Adrenal gland (tissue), 12 donors: Measurements from ENCODE around the gene LMNA. TPM values are rescaled to one million over a fixed set of nuclear protein-coding genes. Genes with fewer than 3 reads are reported as not detected.

Experiments used
- DNase-seq, 7 donors: peaks; one replicate each; pipeline ENCODE4 v3.0.0-alpha.2; 2019 to 2020
- H3K27ac ChIP-seq, 5 donors: fragments of 200-600 bp; sonication (generic) in 4 of 5; 1 replicate in 3 of 5; 2 replicates in 2 of 5; pipeline versions ENCODE4 v1.5.1 to v1.8.0; 2016 to 2020; ENCODE audit warnings: mild to moderate bottlenecking in 1 of 5
- H3K27me3 ChIP-seq: fragments of 200-600 bp; 2 replicates; pipeline ENCODE4 v1.8.0; 2021
- H3K36me3 ChIP-seq, 2 donors: fragments of 200-600 bp; replicated peaks in 1 of 2; 1 replicate in 1 of 2; 2 replicates in 1 of 2; pipeline versions ENCODE4 v1.5.1 to v1.8.0; 2018 to 2022
- H3K4me1 ChIP-seq, 2 donors: fragments of 200-600 bp; replicated peaks in 1 of 2; 1 replicate in 1 of 2; 2 replicates in 1 of 2; pipeline versions ENCODE4 v1.5.1 to v1.8.0; 2018 to 2021
- H3K4me3 ChIP-seq, 4 donors: fragments of 200-600 bp; sonication (generic) in 3 of 4; one replicate each; pipeline ENCODE4 v1.5.1; 2016 to 2018
- H3K9me3 ChIP-seq, 3 donors: fragments of 200-600 bp; sonication (generic) in 1 of 3; replicated peaks in 1 of 3; 1 replicate in 2 of 3; 2 replicates in 1 of 3; pipeline versions ENCODE4 v1.5.1 to v1.8.0; 2016 to 2021
- POLR2A ChIP-seq, 2 donors: fragments of 450-650 bp; IDR thresholded peaks; one replicate each; pipeline ENCODE4 v1.6.1; 2017; ENCODE audit warnings: antibody characterized with exemption in 2 of 2, mild to moderate bottlenecking in 2 of 2, moderate library complexity in 1 of 2
- WGBS, 4 donors: extraction: QIAGEN DNeasy Blood & Tissue Kit in 2 of 4; methylation state at CpG; one replicate each; pipeline versions ENCODE4 v1.1.5 to v1.1.7; 2013 to 2017; 5-methylcytosine and 5-hydroxymethylcytosine counted together
- intact Hi-C, 2 donors: fragments of 100-400 bp; cut with DNase I; formaldehyde crosslinking; loops; one replicate each; pipeline versions ENCODE4 v1.14.1 to v1.15.0; 2022 to 2023
- polyA plus RNA-seq, 3 donors: library from polyadenylated mRNA; stranded (reverse); fragments of 200-250 nt in 2 of 3; fragments of 350-450 nt in 1 of 3; fragmentation: Illumina TruSeq in 1 of 3; extraction: RNeasy Lipid Tissue Mini Kit (QIAGEN cat#74804) in 1 of 3; gene quantifications; one replicate each; pipeline ENCODE4 v1.2.3, GENCODE V29; 2013 to 2014
- total RNA-seq, 9 donors: library from RNA; depleted of rRNA in 4 of 9; stranded (reverse); fragments of >200 nt in 4 of 9; fragments of 120-200 nt in 1 of 9; fragmentation: NEBNext Ultra II Directional in 1 of 9; extraction: Animal tissue kit (Norgen Biotek cat#: 25700) in 1 of 9; gene quantifications; one replicate each; pipeline versions ENCODE4 v1.1.0 to v1.2.4, GENCODE V29; 2013 to 2023
- TF ChIP-seq, protein P1 (sequence below), 6 experiments: fragments of 450-650 bp in 4 of 6; fragments of 200-600 bp in 2 of 6; sonication (generic) in 1 of 6; IDR thresholded peaks; 1 replicate in 5 of 6; 2 replicates in 1 of 6; pipeline versions ENCODE4 v1.5.1 to v1.8.0; 2016 to 2021; ENCODE audit warnings: antibody characterized with exemption in 6 of 6, mild to moderate bottlenecking in 2 of 6, moderate library complexity in 1 of 6
- donor health status: healthy with polysubstance abuse.
- donor health status: Bipolar disorder and iron deficiency.
- donor health status: DM: yes; HTN: yes; CAD: no.
- donor health status: DM: no; HTN: no; CAD: no.
- donor health status: DM: no; HTN: no; CAD: no.
- donor health status: DM: yes; HTN: yes; CAD: no.

Gene LMNA
- total and polyA plus RNA-seq, 12 donors: 116 to 591 (median 382) TPM

DNA sequence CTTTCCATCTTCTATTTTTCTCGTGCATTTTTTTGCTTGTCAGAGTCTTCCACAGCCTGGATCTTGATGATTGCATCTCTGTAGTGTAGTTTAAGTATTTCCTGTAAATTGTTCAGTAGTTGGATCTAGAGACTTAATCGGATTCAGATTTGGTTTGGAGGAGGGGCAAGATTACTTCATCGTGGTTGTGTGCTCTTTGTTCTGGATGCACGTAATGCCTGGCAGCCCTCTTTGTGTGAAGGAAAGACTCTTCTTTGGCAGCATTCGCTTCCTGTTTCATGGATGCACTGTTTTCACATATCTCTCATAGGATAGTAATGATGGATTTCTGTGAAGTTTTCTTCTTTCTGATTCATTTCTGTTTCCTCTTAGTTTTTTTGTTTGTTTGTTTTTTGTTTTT lies 53.0 kb downstream of the LMNA start:
- Histone ChIP-seq H3K4me3 (no peak overlapping the region), H3K4me1 (no peaks in the 10 kb centered on the region), H3K9me3 (no peaks in the 10 kb centered on the region), H3K36me3 (no peaks in the 10 kb centered on the region), H3K27me3 (no peaks in the 10 kb centered on the region), H3K27ac (no peak overlapping the region)
- intact Hi-C loops: no loop called here
- WGBS, 4 donors: 65 to 80% (median 76%) methylated on average over 5 of the region's 5 CpGs
- DNase-seq: no peak
- TF ChIP-seq POLR2A (IDR thresholded peaks at IDR 0.05): no peak
- TF ChIP-seq, protein P1, sequence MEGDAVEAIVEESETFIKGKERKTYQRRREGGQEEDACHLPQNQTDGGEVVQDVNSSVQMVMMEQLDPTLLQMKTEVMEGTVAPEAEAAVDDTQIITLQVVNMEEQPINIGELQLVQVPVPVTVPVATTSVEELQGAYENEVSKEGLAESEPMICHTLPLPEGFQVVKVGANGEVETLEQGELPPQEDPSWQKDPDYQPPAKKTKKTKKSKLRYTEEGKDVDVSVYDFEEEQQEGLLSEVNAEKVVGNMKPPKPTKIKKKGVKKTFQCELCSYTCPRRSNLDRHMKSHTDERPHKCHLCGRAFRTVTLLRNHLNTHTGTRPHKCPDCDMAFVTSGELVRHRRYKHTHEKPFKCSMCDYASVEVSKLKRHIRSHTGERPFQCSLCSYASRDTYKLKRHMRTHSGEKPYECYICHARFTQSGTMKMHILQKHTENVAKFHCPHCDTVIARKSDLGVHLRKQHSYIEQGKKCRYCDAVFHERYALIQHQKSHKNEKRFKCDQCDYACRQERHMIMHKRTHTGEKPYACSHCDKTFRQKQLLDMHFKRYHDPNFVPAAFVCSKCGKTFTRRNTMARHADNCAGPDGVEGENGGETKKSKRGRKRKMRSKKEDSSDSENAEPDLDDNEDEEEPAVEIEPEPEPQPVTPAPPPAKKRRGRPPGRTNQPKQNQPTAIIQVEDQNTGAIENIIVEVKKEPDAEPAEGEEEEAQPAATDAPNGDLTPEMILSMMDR (IDR thresholded peaks at IDR 0.05): no peak

DNA sequence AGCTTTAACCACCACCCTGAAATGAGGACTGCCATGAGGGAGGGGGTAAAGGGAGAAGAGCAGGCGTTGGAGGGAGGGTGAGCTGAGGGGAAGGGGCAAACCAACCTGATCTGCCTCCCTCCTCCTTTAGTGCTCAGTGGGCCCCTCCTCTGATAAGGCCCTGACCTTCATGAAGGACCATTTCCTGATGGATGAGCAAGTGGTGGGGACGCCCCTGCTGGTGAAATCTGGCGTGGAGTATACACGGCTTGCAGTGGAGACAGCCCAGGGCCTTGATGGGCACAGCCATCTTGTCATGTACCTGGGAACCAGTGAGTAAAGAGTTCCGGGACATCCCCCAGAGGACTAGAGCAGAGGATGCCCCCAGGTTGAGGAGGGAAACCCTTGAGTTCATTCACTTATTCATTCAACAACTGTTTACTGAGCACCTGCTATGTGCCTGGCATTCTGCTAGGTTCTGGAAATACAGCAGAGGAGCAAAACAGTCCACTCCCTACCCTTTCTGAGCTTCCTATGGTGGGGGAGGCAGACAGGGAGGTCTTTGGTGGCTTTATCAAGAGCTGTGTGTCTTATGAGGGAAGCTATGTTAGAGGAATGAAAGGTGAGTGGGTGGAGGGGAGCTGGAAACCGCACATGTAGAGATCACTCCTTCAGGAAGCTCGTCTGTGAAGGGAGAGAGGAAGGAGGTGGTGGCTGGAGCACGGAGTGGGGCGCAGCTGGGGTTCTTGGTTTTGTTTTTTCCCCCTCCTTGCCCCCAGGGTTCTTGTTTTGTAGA lies 58.4 kb downstream of the LMNA start:
- DNase-seq: no peak
- intact Hi-C loops: no loop called here

GRCh38 chr1:156176610-156177210 lies 62.2 kb downstream of the LMNA start:
- Histone ChIP-seq H3K27me3 (no peaks in the 10 kb centered on the region), H3K4me1 (no peaks in the 10 kb centered on the region), H3K36me3 (no peaks in the 10 kb centered on the region), H3K4me3 (no peak overlapping the region), H3K9me3 (no peaks in the 10 kb centered on the region), H3K27ac (no peak overlapping the region)
- no peak for DNase-seq
- TF ChIP-seq POLR2A (IDR thresholded peaks at IDR 0.05): no peak
- TF ChIP-seq, protein P1 (IDR thresholded peaks at IDR 0.05): no peak
- WGBS, 4 donors: 70 to 89% (median 77%) methylated on average over 2 to 12 of the region's 12 CpGs
- intact Hi-C loops: no loop called here

More for the DNA sequence above, 58.4 kb downstream of the LMNA start:
- Histone ChIP-seq H3K9me3 (no peaks in the 10 kb centered on the region), H3K27me3 (no peaks in the 10 kb centered on the region), H3K36me3 (no peaks in the 10 kb centered on the region), H3K27ac (no peak overlapping the region), H3K4me1 (no peaks in the 10 kb centered on the region), H3K4me3 (no peak overlapping the region)
- WGBS, 4 donors: 73 to 81% (median 78%) methylated on average over 9 of the region's 9 CpGs
- TF ChIP-seq, protein P1 (IDR thresholded peaks at IDR 0.05): no peak
- TF ChIP-seq POLR2A (IDR thresholded peaks at IDR 0.05): no peak

- WGBS, 4 donors: 74 to 83% (median 78%) methylated on average over 7 of the region's 7 CpGs
- no peaks in the 10 kb centered on the region for H3K4me1 ChIP-seq
- H3K36me3 ChIP-seq: no peaks in the 10 kb centered on the region
- DNase-seq: no peak
- intact Hi-C loops: no loop called here
- H3K27ac ChIP-seq: no peak overlapping the region
- no peaks in the 10 kb centered on the region for H3K9me3 ChIP-seq
- TF ChIP-seq, protein P1 (IDR thresholded peaks at IDR 0.05): no peak
- TF ChIP-seq POLR2A (IDR thresholded peaks at IDR 0.05): no peak
- H3K4me3 ChIP-seq: no peak overlapping the region
- no peaks in the 10 kb centered on the region for H3K27me3 ChIP-seq
These were observed 63.6 kb downstream of the LMNA start for GRCh38 chr1:156177919-156178654.
